ENCODE measurements around the gene CACUL1. TPM values are rescaled to one million over a fixed set of nuclear protein-coding genes. Genes with fewer than 3 reads are reported as not detected.

The CACUL1 gene
- total and polyA plus RNA-seq, 2 experiments from 2014 or later, result 37.5 to 48.3 TPM

GRCh38 chr10:118712080-118712479, 42.7 kb downstream of the CACUL1 start:
- TF ChIP-seq CTCF (IDR thresholded peaks at IDR 0.05; ENCODE audit: poor library complexity) (no peak), EZH2 (IDR thresholded peaks at IDR 0.05; ENCODE audit: borderline replicate concordance) (no peak), EZH2phosphoT487 (IDR thresholded peaks at IDR 0.05; ENCODE audit: low read depth, severe bottlenecking, unreplicated experiment) (no peak)
- Histone ChIP-seq H3K27me3 (no peaks in the 10 kb centered on the region), H2AFZ (no peak overlapping the region), H3K79me2 (peaks cover 27% of the 10 kb centered on the region), H3K9me3 (ENCODE audit: low read depth) (no peaks in the 10 kb centered on the region), H3K9me2 (replicated peaks; ENCODE audit: insufficient read depth) (no peaks in the 10 kb centered on the region), H3K36me3 (replicated peaks; ENCODE audit: insufficient read depth, low read depth) (no peaks in the 10 kb centered on the region), H3K4me1 (ENCODE audit: insufficient read depth) (no peaks in the 10 kb centered on the region), H3K4me2 (no peak overlapping the region), H4K20me1 (ENCODE audit: insufficient read depth, poor library complexity, severe bottlenecking) (peaks cover 7% of the 10 kb centered on the region), H3K27ac (no peak overlapping the region), H3K4me3 (no peak overlapping the region)
- no peak for DNase-seq (ENCODE audit: low spot score)
- 93% methylated on average over 7 of the region's 7 CpGs for WGBS (ENCODE audit: low lambda C conversion rate, missing lambda C conversion rate)

DNA sequence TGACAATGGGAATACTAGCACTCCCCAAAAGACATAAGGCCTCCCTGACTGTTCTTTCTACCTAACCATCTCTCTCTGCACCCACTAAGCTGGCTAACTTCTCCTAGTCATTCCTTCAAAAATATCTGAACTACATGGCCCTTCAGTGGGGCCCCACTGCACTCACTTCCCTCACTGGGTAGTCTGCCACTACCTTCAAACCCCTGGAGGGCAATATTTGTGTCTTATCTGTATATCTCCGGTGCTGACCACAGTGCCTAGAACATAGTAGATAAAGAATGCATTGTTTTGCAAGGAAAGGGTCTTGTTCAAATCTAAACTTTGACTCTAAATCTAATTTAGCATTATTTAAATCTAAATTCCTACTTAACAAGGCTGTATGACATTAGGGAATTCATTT, 44.3 kb downstream of the CACUL1 start:
- Histone ChIP-seq H4K20me1 (ENCODE audit: insufficient read depth, poor library complexity, severe bottlenecking) (peaks cover 7% of the 10 kb centered on the region), H3K79me2 (peaks cover 21% of the 10 kb centered on the region), H2AFZ (no peak overlapping the region), H3K9me2 (replicated peaks; ENCODE audit: insufficient read depth) (no peaks in the 10 kb centered on the region), H3K4me1 (ENCODE audit: insufficient read depth) (no peaks in the 10 kb centered on the region), H3K4me3 (no peak overlapping the region), H3K27me3 (no peaks in the 10 kb centered on the region), H3K27ac (no peak overlapping the region), H3K4me2 (no peak overlapping the region), H3K36me3 (replicated peaks; ENCODE audit: insufficient read depth, low read depth) (no peaks in the 10 kb centered on the region), H3K9me3 (ENCODE audit: low read depth) (no peaks in the 10 kb centered on the region)
- TF ChIP-seq EZH2phosphoT487 (IDR thresholded peaks at IDR 0.05; ENCODE audit: low read depth, severe bottlenecking, unreplicated experiment) (no peak), EZH2 (IDR thresholded peaks at IDR 0.05; ENCODE audit: borderline replicate concordance) (no peak), CTCF (IDR thresholded peaks at IDR 0.05; ENCODE audit: poor library complexity) (no peak)
- 68% methylated on average over 1 of the region's 1 CpG for WGBS (ENCODE audit: low lambda C conversion rate, missing lambda C conversion rate)
- DNase-seq (ENCODE audit: low spot score), result no peak

GRCh38 chr10:118708571-118708970, 46.2 kb downstream of the CACUL1 start:
- DNase-seq (ENCODE audit: low spot score), result no peak
- Histone ChIP-seq H3K36me3 (replicated peaks; ENCODE audit: insufficient read depth, low read depth) (no peaks in the 10 kb centered on the region), H3K4me2 (no peak overlapping the region), H3K27me3 (no peaks in the 10 kb centered on the region), H4K20me1 (ENCODE audit: insufficient read depth, poor library complexity, severe bottlenecking) (peaks cover 3% of the 10 kb centered on the region), H2AFZ (no peak overlapping the region), H3K4me3 (no peak overlapping the region), H3K4me1 (ENCODE audit: insufficient read depth) (no peaks in the 10 kb centered on the region), H3K9me3 (ENCODE audit: low read depth) (no peaks in the 10 kb centered on the region), H3K79me2 (peaks cover 21% of the 10 kb centered on the region), H3K9me2 (replicated peaks; ENCODE audit: insufficient read depth) (no peaks in the 10 kb centered on the region), H3K27ac (no peak overlapping the region)
- TF ChIP-seq EZH2 (IDR thresholded peaks at IDR 0.05; ENCODE audit: borderline replicate concordance) (no peak), EZH2phosphoT487 (IDR thresholded peaks at IDR 0.05; ENCODE audit: low read depth, severe bottlenecking, unreplicated experiment) (no peak)
- 94% methylated on average over 7 of the region's 7 CpGs for WGBS (ENCODE audit: low lambda C conversion rate, missing lambda C conversion rate)

GRCh38 chr10:118704711-118705110, 50.1 kb downstream of the CACUL1 start:
- no peak overlapping the region for H2AFZ ChIP-seq
- no peaks in the 10 kb centered on the region for H3K27me3 ChIP-seq
- H3K4me2 ChIP-seq, result no peak overlapping the region
- no peak for TF ChIP-seq EZH2 (IDR thresholded peaks at IDR 0.05; ENCODE audit: borderline replicate concordance)
- no peak for TF ChIP-seq EZH2phosphoT487 (IDR thresholded peaks at IDR 0.05; ENCODE audit: low read depth, severe bottlenecking, unreplicated experiment)
- TF ChIP-seq CTCF (IDR thresholded peaks at IDR 0.05; ENCODE audit: poor library complexity), result no peak
- H3K9me3 ChIP-seq (ENCODE audit: low read depth), result no peaks in the 10 kb centered on the region
- H3K4me3 ChIP-seq, result no peak overlapping the region
- H3K4me1 ChIP-seq (ENCODE audit: insufficient read depth), result no peaks in the 10 kb centered on the region
- no peak overlapping the region for H3K27ac ChIP-seq
- H3K9me2 ChIP-seq (replicated peaks; ENCODE audit: insufficient read depth), result no peaks in the 10 kb centered on the region
- peaks cover 13% of the 10 kb centered on the region for H3K79me2 ChIP-seq
- no peak for DNase-seq (ENCODE audit: low spot score)
- no peaks in the 10 kb centered on the region for H3K36me3 ChIP-seq (replicated peaks; ENCODE audit: insufficient read depth, low read depth)
- H4K20me1 ChIP-seq (ENCODE audit: insufficient read depth, poor library complexity, severe bottlenecking), result peaks cover 4% of the 10 kb centered on the region
- WGBS (ENCODE audit: low lambda C conversion rate, missing lambda C conversion rate), result 95% methylated on average over 6 of the region's 6 CpGs

Data from hepatocyte (in vitro differentiated cells).